Common myeloid progenitor, CD34-positive (primary cell): ENCODE data around the gene SCIN.

Experiments
- CTCF ChIA-PET: fragments of 350-600 bp; sonication (Branson Sonifier 250); formaldehyde crosslinking; loops from one replicate; lab custom pipeline; 2021; ENCODE audit warnings: antibody characterized with exemption; lab: Charles Lee
- POLR2A ChIA-PET: fragments of 350-600 bp; sonication (Branson Sonifier 250); formaldehyde crosslinking; loops from one replicate; lab custom pipeline; 2021; ENCODE audit warnings: antibody characterized with exemption; lab: Charles Lee
- DNase-seq, 3 donors: peaks; one replicate each; pipeline versions ENCODE4 v3.0.0 to v3.0.0-alpha.2; 2013
- H3K27ac ChIP-seq, 2 experiments: 1 replicate in 1 of 2; 2 replicates in 1 of 2; pipeline ENCODE4 v1.7.0; 2013; ENCODE audit warnings: inconsistent platforms in 2 of 2, low read length in 2 of 2, mild to moderate bottlenecking in 2 of 2, low read depth in 1 of 2, moderate library complexity in 1 of 2; ENCODE audit not compliant: severe bottlenecking in 2 of 2, insufficient read depth in 1 of 2, poor library complexity in 1 of 2
- H3K27me3 ChIP-seq, 5 experiments: replicated peaks in 2 of 5; 1 replicate in 3 of 5; 2 replicates in 2 of 5; pipeline versions ENCODE4 v1.6.1 to v1.7.0; 2013; ENCODE audit warnings: low read length in 4 of 5, mild to moderate bottlenecking in 2 of 5, moderate library complexity in 2 of 5, inconsistent platforms in 1 of 5; ENCODE audit not compliant: insufficient read depth in 5 of 5, control insufficient read depth in 4 of 5
- H3K36me3 ChIP-seq, 4 experiments: 1 replicate in 2 of 4; 2 replicates in 2 of 4; pipeline versions ENCODE4 v1.6.1 to v1.7.0; 2013; ENCODE audit warnings: low read length in 3 of 4, control low read depth in 1 of 4, mild to moderate bottlenecking in 1 of 4; ENCODE audit not compliant: control insufficient read depth in 4 of 4, insufficient read depth in 4 of 4
- H3K4me1 ChIP-seq, 4 experiments: 1 replicate in 3 of 4; 2 replicates in 1 of 4; pipeline versions ENCODE4 v1.6.1 to v1.7.1; 2013; ENCODE audit warnings: low read length in 3 of 4, mild to moderate bottlenecking in 3 of 4, control low read depth in 1 of 4, inconsistent platforms in 1 of 4, moderate library complexity in 1 of 4; ENCODE audit not compliant: control insufficient read depth in 4 of 4, insufficient read depth in 4 of 4; ENCODE audit errors: control extremely low read depth in 1 of 4
- H3K4me3 ChIP-seq, 7 experiments: 1 replicate in 4 of 7; 2 replicates in 3 of 7; pipeline versions ENCODE4 v1.5.1 to v1.7.0; 2013; ENCODE audit warnings: mild to moderate bottlenecking in 7 of 7, low read length in 6 of 7, moderate library complexity in 6 of 7, inconsistent platforms in 2 of 7, low read depth in 2 of 7, control low read depth in 1 of 7; ENCODE audit not compliant: insufficient read depth in 4 of 7, control insufficient read depth in 1 of 7; ENCODE audit errors: extremely low read depth in 1 of 7
- H3K9me3 ChIP-seq, 5 experiments: 1 replicate in 4 of 5; 2 replicates in 1 of 5; pipeline versions ENCODE4 v1.6.1 to v1.7.1; 2013; ENCODE audit warnings: low read length in 4 of 5, mild to moderate bottlenecking in 2 of 5, inconsistent platforms in 1 of 5, low read depth in 1 of 5, moderate library complexity in 1 of 5; ENCODE audit not compliant: control insufficient read depth in 4 of 5, insufficient read depth in 2 of 5; ENCODE audit errors: control extremely low read depth in 1 of 5
- WGBS: methylation state at CpG from one replicate; pipeline ENCODE4 v1.1.5; 2013; ENCODE audit not compliant: insufficient coverage; 5-methylcytosine and 5-hydroxymethylcytosine counted together

Gene SCIN

GRCh38 chr7:12565873-12566272 lies 4.6 kb upstream of the SCIN start:
- H3K4me1 ChIP-seq, result peaks cover 9 to 12% (median 11%) of the 10 kb centered on the region in 4 experiments
- no peak overlapping the region for H3K4me3 ChIP-seq
- no peak overlapping the region for H3K27ac ChIP-seq
- POLR2A ChIA-PET, result no interaction called here
- CTCF ChIA-PET, result no interaction called here
- peaks cover 0 to 28% (median 9%) of the 10 kb centered on the region in 5 experiments for H3K27me3 ChIP-seq
- DNase-seq, result no peak
- WGBS, result 100% methylated on average over 1 of the region's 2 CpGs
- H3K36me3 ChIP-seq, result no peaks in the 10 kb centered on the region
- no peaks in the 10 kb centered on the region for H3K9me3 ChIP-seq

GRCh38 chr7:12567015-12567414 lies 3.5 kb upstream of the SCIN start:
- Histone ChIP-seq H3K27ac (no peak overlapping the region), H3K27me3 (peaks cover 2 to 40% (median 19%) of the 10 kb centered on the region in 5 experiments), H3K4me3 (no peak overlapping the region), H3K9me3 (no peaks in the 10 kb centered on the region), H3K36me3 (no peaks in the 10 kb centered on the region), H3K4me1 (peaks cover 9 to 16% (median 15%) of the 10 kb centered on the region in 4 experiments)
- ChIA-PET CTCF (interaction anchor here (0.8 to 1.3 kb wide), 2 partner anchors 13 to 16 kb away, joined by 3 read pairs; no protein-coding TSS in a partner anchor), POLR2A (no interaction called here)
- WGBS, result 40% methylated on average over 1 of the region's 1 CpG
- no peak for DNase-seq

- ChIA-PET CTCF (interaction anchor here (1.3 kb wide), 1 partner anchor 9 kb away, joined by 3 read pairs; no protein-coding TSS in a partner anchor), POLR2A (no interaction called here)
- no peaks in the 10 kb centered on the region for H3K36me3 ChIP-seq
- peak in 2 of 3 donors; percentile 11 to 36 for DNase-seq
- H3K4me1 ChIP-seq, result peaks cover 9 to 16% (median 15%) of the 10 kb centered on the region in 4 experiments
- H3K9me3 ChIP-seq, result no peaks in the 10 kb centered on the region
- no peak overlapping the region for H3K27ac ChIP-seq
- WGBS, result 7% methylated on average over 3 of the region's 5 CpGs
- peak overlapping the region in 2 of 7 experiments; percentile 50 to 76 for H3K4me3 ChIP-seq
- H3K27me3 ChIP-seq, result peaks cover 4 to 43% (median 21%) of the 10 kb centered on the region in 5 experiments
Measured at GRCh38 chr7:12569673-12570072, 847 bp upstream of the SCIN start.

- CTCF ChIA-PET, result no interaction called here
- Histone ChIP-seq H3K27ac (no peak overlapping the region), H3K4me1 (peaks cover 9 to 16% (median 15%) of the 10 kb centered on the region in 4 experiments), H3K36me3 (no peaks in the 10 kb centered on the region), H3K4me3 (peak overlapping the region in 6 of 7 experiments; percentile 35 to 76 (median 54)), H3K27me3 (peaks cover 4 to 43% (median 21%) of the 10 kb centered on the region in 5 experiments), H3K9me3 (no peaks in the 10 kb centered on the region)
- POLR2A ChIA-PET, result no interaction called here
- 0% methylated on average over 7 of the region's 10 CpGs for WGBS
- DNase-seq, result peak in 2 of 3 donors; percentile 27 to 44
Measured at GRCh38 chr7:12570168-12570533, 369 bp upstream of the SCIN start.

GRCh38 chr7:12571691-12572090 lies 1.2 kb downstream of the SCIN start:
- no peaks in the 10 kb centered on the region for H3K9me3 ChIP-seq
- no peak overlapping the region for H3K4me3 ChIP-seq
- DNase-seq, result no peak
- POLR2A ChIA-PET, result no interaction called here
- H3K36me3 ChIP-seq, result no peaks in the 10 kb centered on the region
- WGBS, result 100% methylated on average over 3 of the region's 5 CpGs
- peaks cover 9 to 16% (median 15%) of the 10 kb centered on the region in 4 experiments for H3K4me1 ChIP-seq
- CTCF ChIA-PET, result no interaction called here
- H3K27me3 ChIP-seq, result peaks cover 4 to 43% (median 21%) of the 10 kb centered on the region in 5 experiments
- no peak overlapping the region for H3K27ac ChIP-seq

GRCh38 chr7:12572941-12573575 lies 2.5 kb downstream of the SCIN start:
- POLR2A ChIA-PET, result no interaction called here
- 83% methylated on average over 1 of the region's 2 CpGs for WGBS

GRCh38 chr7:12573885-12574284 lies 3.4 kb downstream of the SCIN start:
- H3K9me3 ChIP-seq, result no peaks in the 10 kb centered on the region
- H3K27ac ChIP-seq, result no peak overlapping the region
- CTCF ChIA-PET, result no interaction called here
- DNase-seq, result no peak
- peaks cover 9 to 16% (median 15%) of the 10 kb centered on the region in 4 experiments for H3K4me1 ChIP-seq
- H3K36me3 ChIP-seq, result no peaks in the 10 kb centered on the region
- no peak overlapping the region for H3K4me3 ChIP-seq
- POLR2A ChIA-PET, result no interaction called here
- 100% methylated on average over 1 of the region's 1 CpG for WGBS
- peaks cover 4 to 34% (median 15%) of the 10 kb centered on the region in 5 experiments for H3K27me3 ChIP-seq

More at GRCh38 chr7:12572941-12573575, 2.5 kb downstream of the SCIN start:
- peaks cover 4 to 40% (median 21%) of the 10 kb centered on the region in 5 experiments for H3K27me3 ChIP-seq
- H3K4me1 ChIP-seq, result peaks cover 9 to 16% (median 15%) of the 10 kb centered on the region in 4 experiments
- H3K36me3 ChIP-seq, result no peaks in the 10 kb centered on the region
- H3K9me3 ChIP-seq, result no peaks in the 10 kb centered on the region
- no peak overlapping the region for H3K27ac ChIP-seq
- DNase-seq, result no peak
- no peak overlapping the region for H3K4me3 ChIP-seq
- CTCF ChIA-PET, result no interaction called here
